ENCODE results near the gene TUBGCP3.
"Not testable (repeated sequence)": the region's sequence is repeated elsewhere in the genome, so short reads cannot be mapped to it uniquely, and the experiment has no call there.

Gene TUBGCP3

DNA sequence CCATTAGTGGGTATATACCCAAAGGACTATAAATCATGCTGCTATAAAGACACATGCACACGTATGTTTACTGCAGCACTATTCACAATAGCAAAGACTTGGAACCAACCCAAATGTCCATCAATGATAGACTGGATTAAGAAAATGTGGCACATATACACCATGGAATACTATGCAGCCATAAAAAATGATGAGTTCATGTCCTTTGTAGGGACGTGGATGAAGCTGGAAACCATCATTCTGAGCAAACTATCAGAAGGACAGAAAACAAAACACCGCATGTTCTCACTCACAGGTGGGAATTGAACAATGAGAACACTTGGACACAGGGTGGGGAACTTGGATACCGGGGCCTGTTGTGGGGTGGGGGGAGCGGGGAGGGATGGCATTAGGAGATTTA is 39.0 kb downstream of the TUBGCP3 start:
- H3K9ac ChIP-seq (ENCODE audit: low read depth, low read length); H3K9me3 ChIP-seq (ENCODE audit: control insufficient read depth, insufficient read depth, low read length); H3K4me1 ChIP-seq (ENCODE audit: insufficient read depth, low read length): not testable (repeated sequence)
- peaks cover 13% of the 10 kb centered on the region for H3K36me3 ChIP-seq (ENCODE audit: insufficient read depth, low read length)

DNA sequence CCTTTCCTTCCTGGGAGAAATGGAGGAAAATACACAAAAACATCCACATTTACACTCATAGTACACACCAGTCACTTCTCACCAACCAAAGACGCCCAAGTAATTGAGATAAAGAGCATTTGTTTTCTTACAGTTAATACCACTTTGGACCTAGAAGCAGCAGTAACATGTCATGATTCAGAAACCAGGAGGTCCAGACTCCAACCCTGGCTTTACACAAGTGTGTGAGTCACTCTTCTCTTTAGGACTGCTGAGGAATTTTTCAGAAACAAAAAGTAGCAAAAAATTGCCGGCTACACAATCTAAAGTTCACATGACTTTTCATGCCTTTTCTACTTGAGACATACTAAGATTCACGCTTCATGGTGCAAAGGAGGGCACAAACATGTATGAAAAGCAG is 42.1 kb downstream of the TUBGCP3 start:
- H3K36me3 ChIP-seq (ENCODE audit: insufficient read depth, low read length) = peaks cover 6% of the 10 kb centered on the region; the same call in 1 of the 2 replicates
- no peak overlapping the region for H3K9ac ChIP-seq (ENCODE audit: low read depth, low read length)
- no peaks in the 10 kb centered on the region for H3K4me1 ChIP-seq (ENCODE audit: insufficient read depth, low read length)

DNA sequence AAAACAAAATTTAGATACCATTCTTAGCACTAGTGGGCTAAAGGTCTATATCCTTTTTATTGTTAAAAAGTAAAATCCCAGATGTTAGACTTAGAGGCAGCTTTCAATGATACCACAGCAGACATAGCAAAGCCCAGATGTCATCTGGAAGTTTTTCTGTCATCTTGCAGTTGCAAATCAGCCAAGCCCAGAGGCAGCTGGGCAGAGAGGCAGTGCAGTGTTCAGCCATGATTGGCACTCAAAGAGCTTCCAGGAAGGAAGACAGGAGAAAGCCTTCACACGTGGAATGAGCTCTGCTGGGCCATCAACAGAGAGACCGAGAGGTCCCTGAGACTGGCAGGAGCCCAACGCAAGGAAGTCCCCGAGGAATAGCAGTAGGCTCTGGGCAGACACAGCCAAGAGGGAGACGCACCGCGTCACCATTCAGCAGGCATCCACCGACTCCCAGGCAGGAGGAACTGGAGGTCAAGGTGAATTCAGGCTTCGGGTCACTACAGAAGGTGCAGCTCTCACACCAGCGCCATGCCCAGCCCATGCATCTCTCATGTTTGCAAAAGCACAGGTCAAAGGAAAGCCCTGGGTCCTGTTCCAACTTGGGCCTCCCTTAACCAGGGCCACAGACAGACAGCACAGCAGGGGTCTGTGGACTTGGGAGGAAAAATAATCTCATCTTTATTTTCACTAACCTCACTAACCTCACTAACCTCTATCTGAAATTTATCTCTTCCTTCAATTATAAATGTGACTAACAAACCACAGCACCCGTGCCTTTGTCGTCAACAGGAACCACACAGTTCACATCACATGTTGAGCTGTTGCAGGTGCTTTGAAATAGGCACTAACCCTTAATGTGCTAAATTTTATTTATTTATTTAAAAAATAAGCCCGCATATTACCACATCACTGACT is 54.9 kb downstream of the TUBGCP3 start:
- Histone ChIP-seq H3K4me1 (ENCODE audit: insufficient read depth, low read length) (no peaks in the 10 kb centered on the region), H3K36me3 (ENCODE audit: insufficient read depth, low read length) (peaks cover 2% of the 10 kb centered on the region; the same call in 1 of the 2 replicates)

More for the DNA sequence above, 42.1 kb downstream of the TUBGCP3 start:
- no peaks in the 10 kb centered on the region for H3K9me3 ChIP-seq (ENCODE audit: control insufficient read depth, insufficient read depth, low read length)

DNA sequence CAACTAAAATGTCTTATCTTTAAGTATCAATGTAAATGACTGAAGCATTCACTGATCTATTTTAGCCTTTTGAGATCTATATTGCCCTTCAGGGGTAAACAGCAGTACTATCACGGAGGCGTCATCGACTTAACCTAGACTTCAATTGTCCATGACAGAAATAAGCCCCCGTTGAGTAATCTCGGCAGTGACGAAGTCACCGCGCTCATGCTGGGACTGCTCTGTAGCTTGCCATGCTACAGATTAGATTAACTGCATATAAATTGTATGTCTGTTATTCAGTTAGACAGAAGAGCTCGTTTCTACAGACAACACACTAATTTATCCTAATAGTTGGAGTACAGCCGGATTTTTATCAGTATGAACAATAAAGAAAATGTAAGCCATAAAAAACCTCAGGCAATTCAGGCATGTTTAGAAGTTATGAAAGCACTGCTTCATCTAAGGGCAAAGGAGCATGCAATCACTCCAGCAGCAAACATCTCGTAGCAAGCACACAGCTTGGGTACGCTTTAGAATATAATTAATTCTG is 56.6 kb downstream of the TUBGCP3 start:
- Histone ChIP-seq H3K36me3 (ENCODE audit: insufficient read depth, low read length) (peaks cover 2% of the 10 kb centered on the region; the same call in 1 of the 2 replicates), H3K4me1 (ENCODE audit: insufficient read depth, low read length) (no peaks in the 10 kb centered on the region), H3K9ac (ENCODE audit: low read depth, low read length) (no peak overlapping the region), H3K9me3 (ENCODE audit: control insufficient read depth, insufficient read depth, low read length) (no peaks in the 10 kb centered on the region)

More for the DNA sequence above, 54.9 kb downstream of the TUBGCP3 start:
- no peak overlapping the region for H3K9ac ChIP-seq (ENCODE audit: low read depth, low read length)
- no peaks in the 10 kb centered on the region for H3K9me3 ChIP-seq (ENCODE audit: control insufficient read depth, insufficient read depth, low read length)

DNA sequence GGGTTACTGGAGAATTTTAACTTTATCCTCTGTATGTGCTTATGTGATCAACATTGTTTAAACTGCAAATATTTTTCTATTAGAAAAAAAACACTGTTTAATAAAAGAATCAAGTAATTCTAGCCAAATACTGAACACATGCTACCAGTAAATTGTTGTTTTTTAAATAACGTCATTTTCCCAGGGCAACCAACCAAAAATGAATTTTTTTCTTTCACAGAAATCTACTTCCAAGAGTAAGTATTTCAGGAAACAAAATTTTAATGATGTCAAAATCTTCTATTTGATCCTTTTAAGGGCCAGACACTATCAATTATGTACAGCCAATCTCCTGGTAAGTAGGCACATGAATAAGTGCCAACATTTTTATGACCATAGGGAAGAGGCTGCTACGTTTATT is 57.1 kb downstream of the TUBGCP3 start:
- Histone ChIP-seq H3K4me1 (ENCODE audit: insufficient read depth, low read length) (no peaks in the 10 kb centered on the region), H3K9me3 (ENCODE audit: control insufficient read depth, insufficient read depth, low read length) (no peaks in the 10 kb centered on the region), H3K9ac (ENCODE audit: low read depth, low read length) (no peak overlapping the region), H3K36me3 (ENCODE audit: insufficient read depth, low read length) (peaks cover 2% of the 10 kb centered on the region; the same call in 1 of the 2 replicates)

DNA sequence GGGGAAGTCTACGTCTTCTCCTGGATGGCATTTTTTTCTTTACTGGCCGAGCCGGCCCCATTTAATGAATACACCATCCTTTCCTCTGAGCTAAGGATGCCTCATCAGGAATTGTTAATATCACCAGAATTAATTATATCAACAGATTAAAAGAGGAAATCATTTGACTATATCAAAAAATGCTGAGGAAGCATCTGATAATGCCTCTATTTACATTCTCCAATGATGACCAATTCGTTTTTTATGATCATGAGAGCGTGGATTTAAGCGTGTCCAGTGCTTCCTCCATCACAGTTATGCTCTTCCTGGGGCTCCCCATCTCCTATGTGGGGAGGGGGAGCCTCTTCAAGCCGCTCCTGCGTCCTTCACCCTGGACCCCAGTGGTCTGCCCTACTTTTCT is 58.7 kb downstream of the TUBGCP3 start:
- no peaks in the 10 kb centered on the region for H3K9me3 ChIP-seq (ENCODE audit: control insufficient read depth, insufficient read depth, low read length)
- no peaks in the 10 kb centered on the region for H3K36me3 ChIP-seq (ENCODE audit: insufficient read depth, low read length)
- no peaks in the 10 kb centered on the region for H3K4me1 ChIP-seq (ENCODE audit: insufficient read depth, low read length)
- H3K9ac ChIP-seq (ENCODE audit: low read depth, low read length) = no peak overlapping the region

DNA sequence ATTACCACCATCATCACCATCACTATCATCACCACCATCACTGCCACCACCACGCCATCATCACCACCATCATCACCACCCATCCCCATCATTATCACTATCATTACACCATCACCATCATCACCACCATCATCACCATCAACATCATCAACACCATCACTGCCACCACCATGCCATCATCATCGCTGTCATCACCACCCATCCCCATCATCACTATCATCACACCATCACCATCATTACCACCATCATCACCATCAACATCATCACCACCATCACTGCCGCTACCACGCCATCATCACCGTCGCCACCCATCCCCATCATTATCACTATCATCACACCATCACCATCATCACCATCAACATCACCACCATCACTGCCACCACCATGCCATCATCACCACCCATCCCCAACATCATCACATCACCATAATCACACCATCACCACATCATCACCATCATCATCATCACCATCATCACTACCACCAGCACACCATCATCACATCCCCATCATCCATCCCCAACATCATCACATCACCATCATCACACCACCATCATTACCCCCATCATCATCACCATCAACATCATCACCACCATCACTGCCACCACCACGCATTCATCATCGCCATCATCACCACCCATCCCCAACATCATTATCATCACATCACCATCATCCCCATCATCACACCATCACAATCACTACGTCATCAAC is 61.7 kb downstream of the TUBGCP3 start:
- H3K4me1 ChIP-seq (ENCODE audit: insufficient read depth, low read length) = no peaks in the 10 kb centered on the region
- no peaks in the 10 kb centered on the region for H3K9me3 ChIP-seq (ENCODE audit: control insufficient read depth, insufficient read depth, low read length)
- H3K36me3 ChIP-seq (ENCODE audit: insufficient read depth, low read length) = no peaks in the 10 kb centered on the region
- H3K9ac ChIP-seq (ENCODE audit: low read depth, low read length) = no peak overlapping the region

DNA sequence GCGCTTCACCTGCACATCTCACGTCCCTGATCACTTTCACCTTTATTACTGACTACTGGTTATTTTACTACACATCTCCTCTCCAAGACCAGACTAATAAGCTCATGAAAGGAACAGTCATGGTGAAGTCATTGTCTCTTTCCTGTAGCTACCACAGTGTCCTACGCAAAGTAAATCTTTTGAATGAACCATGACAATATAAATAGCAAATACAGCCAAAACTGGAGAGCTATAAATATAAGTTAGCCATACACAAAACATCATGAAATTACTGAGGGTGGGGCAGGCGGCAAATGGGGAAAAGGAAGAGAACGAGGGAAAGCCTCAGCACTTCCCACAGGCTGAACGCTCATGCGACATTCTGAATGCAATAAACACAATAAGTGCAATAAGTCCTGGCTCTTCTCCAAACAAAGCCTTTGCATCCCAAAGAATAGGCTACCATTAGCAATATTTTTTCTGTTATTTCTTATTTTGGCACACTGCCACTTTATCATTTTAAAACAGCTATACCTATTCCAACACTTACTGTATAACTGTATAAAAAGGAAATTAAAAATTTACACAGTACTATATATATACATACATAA is 62.5 kb downstream of the TUBGCP3 start:
- H3K9me3 ChIP-seq (ENCODE audit: control insufficient read depth, insufficient read depth, low read length) = no peaks in the 10 kb centered on the region
- no peaks in the 10 kb centered on the region for H3K4me1 ChIP-seq (ENCODE audit: insufficient read depth, low read length)
- no peaks in the 10 kb centered on the region for H3K36me3 ChIP-seq (ENCODE audit: insufficient read depth, low read length)

DNA sequence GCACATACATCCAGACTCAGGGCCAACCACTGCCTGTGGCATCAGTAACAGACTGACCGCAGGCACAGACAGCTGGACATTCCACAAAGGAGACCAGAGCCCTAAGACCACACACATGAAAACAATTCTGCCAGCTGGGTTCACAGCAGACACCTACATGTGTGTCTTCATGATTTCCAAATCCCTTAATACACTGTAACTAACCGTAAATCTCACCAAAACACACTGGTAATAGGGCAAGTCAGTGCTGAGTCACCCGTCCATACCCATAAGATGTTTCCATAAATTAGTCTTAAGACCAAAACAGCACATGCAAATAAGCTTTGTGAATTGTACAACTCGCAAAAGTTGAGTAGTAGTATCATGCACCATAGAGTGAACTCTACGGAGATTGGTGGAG is 65.4 kb downstream of the TUBGCP3 start:
- no peaks in the 10 kb centered on the region for H3K4me1 ChIP-seq (ENCODE audit: insufficient read depth, low read length)
- 0 out of 2 replicates have a peak, but pooled peaks cover 5% of the 10 kb centered on the region for H3K36me3 ChIP-seq (ENCODE audit: insufficient read depth, low read length)
- no peaks in the 10 kb centered on the region for H3K9me3 ChIP-seq (ENCODE audit: control insufficient read depth, insufficient read depth, low read length)
- no peak overlapping the region for H3K9ac ChIP-seq (ENCODE audit: low read depth, low read length)

More for the DNA sequence above, 62.5 kb downstream of the TUBGCP3 start:
- no peak overlapping the region for H3K9ac ChIP-seq (ENCODE audit: low read depth, low read length)

DNA sequence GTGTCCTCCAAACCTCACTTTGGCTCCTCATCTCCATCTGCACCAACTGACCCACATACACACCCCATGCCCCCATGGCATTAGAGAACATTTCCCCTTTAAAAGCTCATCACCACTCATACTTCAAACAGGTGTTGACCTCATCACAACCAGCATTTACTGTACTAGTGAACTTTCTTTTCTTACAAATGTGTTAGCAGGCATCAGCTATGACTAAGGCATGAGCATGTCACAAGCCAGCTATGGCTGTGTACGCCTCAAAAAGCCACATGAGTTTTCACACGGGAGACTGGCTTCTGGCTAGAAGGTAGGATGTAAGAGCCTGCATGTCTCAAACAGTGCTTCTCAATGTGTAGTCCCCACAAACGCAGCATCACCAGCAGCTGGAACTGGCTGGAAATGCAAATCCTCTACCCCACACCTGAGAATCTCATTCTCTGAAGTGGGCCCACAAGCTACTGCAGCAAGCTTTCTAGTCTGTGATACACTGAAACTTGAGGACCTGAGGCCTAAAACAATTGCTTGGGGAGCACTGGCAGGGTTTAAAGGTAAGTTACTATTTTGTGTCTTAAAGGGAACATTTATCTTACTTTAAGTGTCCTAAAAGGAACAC is 66.8 kb downstream of the TUBGCP3 start:
- 0 out of 2 replicates have a peak, but pooled peaks cover 5% of the 10 kb centered on the region for H3K36me3 ChIP-seq (ENCODE audit: insufficient read depth, low read length)
- H3K4me1 ChIP-seq (ENCODE audit: insufficient read depth, low read length) = no peaks in the 10 kb centered on the region
- no peaks in the 10 kb centered on the region for H3K9me3 ChIP-seq (ENCODE audit: control insufficient read depth, insufficient read depth, low read length)
- no peak overlapping the region for H3K9ac ChIP-seq (ENCODE audit: low read depth, low read length)

DNA sequence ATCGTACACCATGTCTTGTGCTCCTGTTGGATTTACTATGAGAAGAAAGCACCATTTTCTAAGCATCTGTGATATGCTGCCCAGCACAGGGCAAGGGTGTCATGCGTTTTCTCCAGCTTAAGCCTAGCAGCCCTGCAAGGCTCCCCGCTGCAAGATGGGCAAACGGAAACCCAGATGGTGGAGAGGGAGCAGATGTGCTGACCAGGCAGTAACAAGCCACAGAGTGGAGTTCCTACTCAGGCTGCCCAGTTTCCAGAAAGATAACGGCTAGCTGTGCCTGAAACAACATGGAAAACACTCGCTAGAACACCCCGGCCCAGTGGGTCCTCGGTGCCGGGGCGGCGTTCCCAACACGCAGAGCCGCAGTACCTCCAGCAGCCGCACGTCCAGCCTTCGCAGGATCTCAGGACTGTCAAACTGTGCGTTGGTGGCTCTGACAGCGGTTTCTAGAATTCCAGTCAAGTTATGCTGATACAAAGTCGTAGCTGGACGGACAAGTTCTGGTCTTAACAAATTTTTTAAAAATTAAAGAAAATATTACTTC is 68.4 kb downstream of the TUBGCP3 start:
- Histone ChIP-seq H3K4me1 (ENCODE audit: insufficient read depth, low read length) (no peaks in the 10 kb centered on the region), H3K36me3 (ENCODE audit: insufficient read depth, low read length) (0 out of 2 replicates have a peak, but pooled peaks cover 5% of the 10 kb centered on the region), H3K9me3 (ENCODE audit: control insufficient read depth, insufficient read depth, low read length) (no peaks in the 10 kb centered on the region), H3K9ac (ENCODE audit: low read depth, low read length) (no peak overlapping the region)

DNA sequence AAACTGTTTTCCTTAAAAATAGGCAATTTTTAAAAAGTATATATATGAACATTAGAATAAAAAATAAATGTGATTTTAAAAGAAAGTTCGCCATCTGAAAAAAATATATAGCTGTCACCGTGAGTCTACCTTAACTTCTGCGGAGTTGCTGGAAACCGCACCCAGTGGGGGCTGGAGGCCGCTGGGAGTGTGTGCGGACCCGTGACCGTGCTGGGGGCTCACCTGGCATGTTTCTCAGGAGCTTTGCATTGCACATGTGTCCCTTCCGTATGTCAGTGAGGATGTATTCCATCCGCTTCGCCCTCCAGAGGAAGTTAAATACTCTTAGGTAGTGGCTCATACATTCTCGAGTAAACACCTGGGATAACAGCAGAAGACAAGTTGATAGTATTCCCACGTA is 71.7 kb downstream of the TUBGCP3 start:
- Histone ChIP-seq H3K4me1 (ENCODE audit: insufficient read depth, low read length) (no peaks in the 10 kb centered on the region), H3K9me3 (ENCODE audit: control insufficient read depth, insufficient read depth, low read length) (no peaks in the 10 kb centered on the region), H3K36me3 (ENCODE audit: insufficient read depth, low read length) (peaks cover 10% of the 10 kb centered on the region; the same call in 1 of the 2 replicates), H3K9ac (ENCODE audit: low read depth, low read length) (no peak overlapping the region)

DNA sequence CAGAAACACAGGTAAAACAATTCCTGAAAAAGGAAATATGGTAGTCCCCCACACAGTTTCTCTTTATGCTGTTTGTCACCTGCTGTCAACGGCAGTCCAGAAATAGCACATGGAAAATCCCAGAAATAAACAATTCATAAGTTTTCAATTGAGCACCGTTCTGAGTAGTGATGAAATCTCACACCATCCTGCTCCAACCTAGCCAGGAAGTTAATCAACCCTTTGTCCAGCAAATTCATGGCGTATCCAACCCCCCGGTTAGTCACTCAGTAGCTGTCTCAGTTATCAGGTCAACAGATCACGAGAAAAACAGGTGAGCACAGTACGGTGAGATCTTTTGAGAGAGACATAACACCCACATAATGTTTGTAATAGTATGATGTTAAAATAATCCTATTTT is 74.2 kb downstream of the TUBGCP3 start:
- no peak overlapping the region for H3K9ac ChIP-seq (ENCODE audit: low read depth, low read length)
- H3K4me1 ChIP-seq (ENCODE audit: insufficient read depth, low read length) = peaks cover 7% of the 10 kb centered on the region
- no peaks in the 10 kb centered on the region for H3K9me3 ChIP-seq (ENCODE audit: control insufficient read depth, insufficient read depth, low read length)
- H3K36me3 ChIP-seq (ENCODE audit: insufficient read depth, low read length) = peaks cover 5% of the 10 kb centered on the region; the same call in 1 of the 2 replicates

Data from ES-I3 (cell line).